Heart left ventricle (tissue), 13 donors: ENCODE measurements around the gene MMP24.
"Not testable (repeated sequence)": the region's sequence is repeated elsewhere in the genome, so short reads cannot be mapped to it uniquely, and the experiment has no call there.

Experiments
- POLR2A ChIP-seq, 2 donors: fragments of 450-650 bp; IDR thresholded peaks; one replicate each; pipeline ENCODE4 v1.6.1; 2017; ENCODE audit warnings: antibody characterized with exemption in 2 of 2, mild to moderate bottlenecking in 2 of 2, moderate library complexity in 2 of 2
- TF ChIP-seq, protein P1 (sequence below), 12 donors: fragments of 200-600 bp; sonication (generic) in 4 of 12; IDR thresholded peaks; one replicate each; pipeline versions ENCODE4 v1.5.0 to v1.8.0; 2018 to 2022; ENCODE audit warnings: antibody characterized with exemption in 12 of 12, mild to moderate bottlenecking in 5 of 12
- donor health status: ischemic (EF 13 %, LVEDD 7.1; RV severe dilation, severe dysfunction).
- donor health status: DM: no; HTN: yes; CAD: no.
- donor health status: DM: no; HTN: no; CAD: no.
- donor health status: ischemic (EF 25% LVEDD 6.9; RV normal size, moderate dysfunction).
- donor health status: ischemic (EF 25% LVEDD 5.7; RV mildly dilated, moderate dysfunction).
- donor health status: ischemic (EF 35%, LVEDD 5.7; RV mildly dilated, moderate dysfunction).
- donor health status: nonischemic (EF 11% LVEDD 7.7; RV severe dilation, severe dysfunction).
- donor health status: DM: yes; HTN: yes; CAD: no.
- donor health status: PGD.
- donor health status: ischemic (EF 29% LVEDD 5.4; RV normal size, mild dysfunction).
- donor health status: nonischemic (EF 23%, LVEDD 6.1; RV moderate dilation, normal function).

DNA sequence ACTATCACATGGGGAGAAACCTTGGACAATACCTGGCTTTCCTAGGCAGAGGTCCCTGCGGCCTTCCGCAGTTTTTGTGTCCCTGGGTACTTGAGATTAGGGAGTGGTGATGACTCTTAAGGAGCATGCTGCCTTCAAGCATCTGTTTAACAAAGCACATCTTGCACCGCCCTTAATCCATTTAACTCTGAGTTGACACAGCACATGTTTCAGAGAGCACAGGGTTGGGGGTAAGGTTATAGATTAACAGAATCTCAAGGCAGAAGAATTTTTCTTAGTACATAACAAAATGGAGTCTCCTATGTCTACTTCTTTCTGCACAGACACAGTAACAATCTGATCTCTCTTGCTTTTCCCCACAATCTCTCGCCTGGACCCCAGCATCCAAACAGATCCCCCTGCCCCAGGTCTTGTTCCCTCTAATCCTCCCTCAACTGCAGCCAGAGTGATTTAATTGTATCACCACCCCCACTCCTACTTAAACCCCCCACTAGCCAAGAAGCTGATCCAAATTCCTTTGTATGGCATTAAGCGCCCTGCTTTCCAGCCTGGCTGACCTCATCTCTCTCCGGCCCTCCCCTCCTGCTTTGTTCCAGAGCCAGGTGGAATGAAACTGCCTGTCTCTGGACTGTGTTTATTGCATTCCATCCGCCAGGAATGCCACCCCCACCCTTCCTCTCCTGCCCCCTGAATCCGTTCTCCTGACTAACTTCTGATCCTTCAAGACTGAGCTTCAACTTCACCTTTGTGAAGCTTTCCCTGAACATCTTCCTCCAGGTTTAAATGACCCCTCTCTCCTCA is 36.4 kb downstream of the MMP24 start:
- TF ChIP-seq, protein P1, sequence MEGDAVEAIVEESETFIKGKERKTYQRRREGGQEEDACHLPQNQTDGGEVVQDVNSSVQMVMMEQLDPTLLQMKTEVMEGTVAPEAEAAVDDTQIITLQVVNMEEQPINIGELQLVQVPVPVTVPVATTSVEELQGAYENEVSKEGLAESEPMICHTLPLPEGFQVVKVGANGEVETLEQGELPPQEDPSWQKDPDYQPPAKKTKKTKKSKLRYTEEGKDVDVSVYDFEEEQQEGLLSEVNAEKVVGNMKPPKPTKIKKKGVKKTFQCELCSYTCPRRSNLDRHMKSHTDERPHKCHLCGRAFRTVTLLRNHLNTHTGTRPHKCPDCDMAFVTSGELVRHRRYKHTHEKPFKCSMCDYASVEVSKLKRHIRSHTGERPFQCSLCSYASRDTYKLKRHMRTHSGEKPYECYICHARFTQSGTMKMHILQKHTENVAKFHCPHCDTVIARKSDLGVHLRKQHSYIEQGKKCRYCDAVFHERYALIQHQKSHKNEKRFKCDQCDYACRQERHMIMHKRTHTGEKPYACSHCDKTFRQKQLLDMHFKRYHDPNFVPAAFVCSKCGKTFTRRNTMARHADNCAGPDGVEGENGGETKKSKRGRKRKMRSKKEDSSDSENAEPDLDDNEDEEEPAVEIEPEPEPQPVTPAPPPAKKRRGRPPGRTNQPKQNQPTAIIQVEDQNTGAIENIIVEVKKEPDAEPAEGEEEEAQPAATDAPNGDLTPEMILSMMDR (IDR thresholded peaks at IDR 0.05) = not testable (repeated sequence)
- TF ChIP-seq POLR2A (IDR thresholded peaks at IDR 0.05) = not testable (repeated sequence)
